Stimulated activated CD8-positive, alpha-beta memory T cell treated with anti-CD3 and anti-CD28 coated beads, Interleukin-15, amount 100 ng/mL, for 24 hours (primary cell): ENCODE measurements around the gene PIEZO2.

Source experiments
- DNase-seq: peaks from one replicate; pipeline ENCODE4 v3.0.0-alpha.2; 2020; ENCODE audit warnings: low read depth

Gene PIEZO2

GRCh38 chr18:10842371-10842770, 307.0 kb downstream of the PIEZO2 start:
- DNase-seq, result no peak

- no peak for DNase-seq
These were observed 308.2 kb downstream of the PIEZO2 start for GRCh38 chr18:10841203-10841602.

GRCh38 chr18:10840743-10841142, 308.6 kb downstream of the PIEZO2 start:
- no peak for DNase-seq

GRCh38 chr18:10839421-10839820, 309.9 kb downstream of the PIEZO2 start:
- no peak for DNase-seq

GRCh38 chr18:10838553-10838952, 310.8 kb downstream of the PIEZO2 start:
- no peak for DNase-seq

- DNase-seq, result no peak
These were observed 315.1 kb downstream of the PIEZO2 start for GRCh38 chr18:10834128-10834815.

- DNase-seq, result no peak
These were observed 315.7 kb downstream of the PIEZO2 start for GRCh38 chr18:10833656-10834055.

- no peak for DNase-seq
These were observed 323.0 kb downstream of the PIEZO2 start for GRCh38 chr18:10826400-10826799.

- no peak for DNase-seq
These were observed 326.9 kb downstream of the PIEZO2 start for GRCh38 chr18:10822456-10822855.

GRCh38 chr18:10820681-10821080, 328.7 kb downstream of the PIEZO2 start:
- no peak for DNase-seq

- no peak for DNase-seq
These were observed 335.0 kb downstream of the PIEZO2 start for GRCh38 chr18:10814336-10814735.

- no peak for DNase-seq
These were observed 343.7 kb downstream of the PIEZO2 start for GRCh38 chr18:10805587-10806118.

- DNase-seq, result no peak
These were observed 345.2 kb downstream of the PIEZO2 start for GRCh38 chr18:10804126-10804525.

- DNase-seq, result no peak
These were observed 350.4 kb downstream of the PIEZO2 start for GRCh38 chr18:10798727-10799550.

- no peak for DNase-seq
These were observed 351.5 kb downstream of the PIEZO2 start for GRCh38 chr18:10797896-10798295.

GRCh38 chr18:10794771-10795170, 354.6 kb downstream of the PIEZO2 start:
- DNase-seq, result no peak

GRCh38 chr18:10793730-10794370, 355.5 kb downstream of the PIEZO2 start:
- DNase-seq, result no peak

- DNase-seq, result no peak
These were observed 357.2 kb downstream of the PIEZO2 start for GRCh38 chr18:10792181-10792580.

- no peak for DNase-seq
These were observed 358.1 kb downstream of the PIEZO2 start for GRCh38 chr18:10791169-10791831.

- DNase-seq, result no peak
These were observed 360.2 kb downstream of the PIEZO2 start for GRCh38 chr18:10789180-10789579.

- DNase-seq, result peak; percentile 79
These were observed 362.0 kb downstream of the PIEZO2 start for GRCh38 chr18:10787293-10787901.

- no peak for DNase-seq
These were observed 363.6 kb downstream of the PIEZO2 start for GRCh38 chr18:10785798-10786197.
